CD14-positive monocyte (primary cell): ENCODE results near the gene MDFIC. TPM values are rescaled to one million over a fixed set of nuclear protein-coding genes. Genes with fewer than 3 reads are reported as not detected.
A peak's percentile ranks its signal among the peaks of the same experiment; 100 is the strongest.

ENCODE experiments used
- DNase-seq, 3 donors: peaks; one replicate each; pipeline ENCODE4 v3.0.0-alpha.2; 2011 to 2022
- H2AFZ ChIP-seq: 2 replicates; pipeline ENCODE4 v1.6.0; 2012; ENCODE audit warnings: mild to moderate bottlenecking, low read depth, low read length, inconsistent platforms; ENCODE audit not compliant: insufficient read depth, poor library complexity, severe bottlenecking
- H3K27ac ChIP-seq, 2 donors: 1 replicate in 1 of 2; 2 replicates in 1 of 2; pipeline ENCODE4 v1.5.1; 2012 to 2013; ENCODE audit warnings: low read length in 2 of 2, control low read depth in 1 of 2, inconsistent platforms in 1 of 2, low read depth in 1 of 2, mild to moderate bottlenecking in 1 of 2
- H3K27me3 ChIP-seq, 2 donors: one replicate each; pipeline versions ENCODE4 v1.6.0 to v1.6.1; 2011 to 2013; ENCODE audit warnings: low read length in 2 of 2; ENCODE audit not compliant: control insufficient read depth in 2 of 2, insufficient read depth in 2 of 2
- H3K36me3 ChIP-seq, 2 donors: replicated peaks in 1 of 2; 1 replicate in 1 of 2; 2 replicates in 1 of 2; pipeline versions ENCODE4 v1.5.1 to v1.6.1; 2012 to 2013; ENCODE audit warnings: low read length in 2 of 2, control low read depth in 1 of 2, inconsistent platforms in 1 of 2, mild to moderate bottlenecking in 1 of 2; ENCODE audit not compliant: insufficient read depth in 2 of 2, control insufficient read depth in 1 of 2
- H3K4me1 ChIP-seq, 2 donors: 1 replicate in 1 of 2; 2 replicates in 1 of 2; pipeline versions ENCODE4 v1.5.1 to v1.6.1; 2012 to 2013; ENCODE audit warnings: low read length in 2 of 2, control low read depth in 1 of 2, inconsistent platforms in 1 of 2, mild to moderate bottlenecking in 1 of 2, moderate library complexity in 1 of 2; ENCODE audit not compliant: insufficient read depth in 2 of 2, control insufficient read depth in 1 of 2
- H3K4me2 ChIP-seq: replicated peaks from 2 replicates; pipeline ENCODE3; 2012; ENCODE audit warnings: low read length, moderate library complexity, mild to moderate bottlenecking; ENCODE audit not compliant: poor library complexity, severe bottlenecking; ENCODE audit errors: extremely low read depth
- H3K4me3 ChIP-seq, 3 experiments: fragments of 200-600 bp in 1 of 3; sonication (generic) in 1 of 3; replicated peaks in 1 of 3; 1 replicate in 2 of 3; 2 replicates in 1 of 3; pipeline ENCODE4 v1.5.1; 2011 to 2013; ENCODE audit warnings: low read length in 3 of 3, mild to moderate bottlenecking in 3 of 3, control low read depth in 2 of 3, low read depth in 2 of 3, inconsistent platforms in 1 of 3, moderate library complexity in 1 of 3
- H3K79me2 ChIP-seq: 2 replicates; pipeline ENCODE4 v1.6.0; 2012; ENCODE audit warnings: mild to moderate bottlenecking, control low read depth, inconsistent platforms, low read length, moderate library complexity; ENCODE audit not compliant: insufficient read depth
- H3K9ac ChIP-seq: 2 replicates; pipeline ENCODE4 v1.6.0; 2017; ENCODE audit warnings: low read length, mild to moderate bottlenecking; ENCODE audit not compliant: insufficient read depth, poor library complexity, severe bottlenecking
- H3K9me3 ChIP-seq, 2 donors: replicated peaks in 1 of 2; 1 replicate in 1 of 2; 2 replicates in 1 of 2; pipeline versions ENCODE4 v1.5.1 to v1.6.1; 2012 to 2013; ENCODE audit warnings: low read length in 2 of 2, control low read depth in 1 of 2; ENCODE audit not compliant: control insufficient read depth in 1 of 2, insufficient read depth in 1 of 2
- H4K20me1 ChIP-seq: 2 replicates; pipeline ENCODE4 v1.6.0; 2012; ENCODE audit warnings: mild to moderate bottlenecking, low read length, control low read depth, moderate library complexity; ENCODE audit not compliant: insufficient read depth
- H3K27ac Mint-ChIP-seq, 7 donors: one replicate each; pipeline ENCODE4 v1.8.0; 2020; ENCODE audit warnings: mild to moderate bottlenecking in 7 of 7, mixed read lengths in 7 of 7, moderate library complexity in 6 of 7, inconsistent platforms in 2 of 7
- H3K27me3 Mint-ChIP-seq, 3 donors: one replicate each; pipeline ENCODE4 v1.8.0; 2021 to 2022; ENCODE audit warnings: low read depth in 3 of 3, mild to moderate bottlenecking in 3 of 3, mixed read lengths in 3 of 3, moderate library complexity in 3 of 3, inconsistent platforms in 1 of 3
- H3K36me3 Mint-ChIP-seq, 2 donors: one replicate each; pipeline ENCODE4 v1.8.0; 2020; ENCODE audit warnings: mixed read lengths in 2 of 2, inconsistent platforms in 1 of 2, mild to moderate bottlenecking in 1 of 2
- H3K4me1 Mint-ChIP-seq: one replicate; pipeline ENCODE4 v1.8.0; 2020; ENCODE audit warnings: mild to moderate bottlenecking, mixed read lengths
- H3K4me3 Mint-ChIP-seq, 2 donors: one replicate each; pipeline ENCODE4 v1.8.0; 2020; ENCODE audit warnings: mild to moderate bottlenecking in 2 of 2, mixed read lengths in 2 of 2, moderate library complexity in 1 of 2
- H3K9me3 Mint-ChIP-seq, 7 donors: one replicate each; pipeline ENCODE4 v1.8.0; 2020 to 2022; ENCODE audit warnings: mixed read lengths in 7 of 7, mild to moderate bottlenecking in 6 of 7, moderate library complexity in 6 of 7, inconsistent platforms in 2 of 7
- WGBS: methylation state at CpG from one replicate; pipeline ENCODE4 v1.1.5; 2013; ENCODE audit warnings: missing lambda C conversion rate; ENCODE audit not compliant: insufficient coverage; 5-methylcytosine and 5-hydroxymethylcytosine counted together
- intact Hi-C, 2 donors: fragments of 100-400 bp; cut with micrococcal nuclease; formaldehyde crosslinking; loops; one replicate each; pipeline versions ENCODE4 v1.15.0 to v1.15.1; 2023
- polyA plus RNA-seq, 3 donors: library from polyadenylated mRNA; depleted of rRNA in 1 of 3; unstranded in 2 of 3; stranded (reverse) in 1 of 3; fragments of 300-500 nt in 2 of 3; fragments of >200 nt in 1 of 3; fragmentation: Illumina TruSeq in 2 of 3; gene quantifications; 1 replicate in 2 of 3; 2 replicates in 1 of 3; pipeline ENCODE4 v1.2.3, GENCODE V29; 2012 to 2021
- TF ChIP-seq, protein P1 (sequence below): fragments of 200-600 bp; IDR thresholded peaks from one replicate; pipeline ENCODE4 v1.8.0; 2022; ENCODE audit warnings: antibody characterized with exemption, mild to moderate bottlenecking

Gene MDFIC
- polyA plus RNA-seq, 3 donors: 13.0 to 30.0 (median 19.9) TPM

DNA sequence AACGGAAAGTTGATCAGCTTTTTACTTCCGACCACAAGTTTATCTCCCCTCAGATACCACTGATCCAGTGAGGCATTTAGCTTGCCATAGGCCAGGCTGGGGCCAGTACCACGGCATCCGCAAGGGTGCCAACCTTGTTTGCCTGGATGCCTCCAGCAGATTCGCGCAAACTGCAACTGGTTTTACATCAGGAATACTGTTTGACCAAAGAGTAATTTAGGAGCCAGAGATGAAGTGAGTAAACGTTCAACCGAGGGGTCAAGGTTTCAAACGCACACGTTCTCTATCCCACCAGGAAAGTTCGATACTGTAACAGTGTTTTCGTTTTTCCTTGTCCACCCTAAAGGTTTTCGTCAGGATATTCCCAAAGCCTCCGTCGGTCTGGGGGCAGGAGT lies 266 bp upstream of the MDFIC start:
- Histone ChIP-seq H3K36me3 (peaks cover 0 to 4% of the 10 kb centered on the region in 2 donors), H2AFZ (peak overlapping the region; percentile 97), H3K4me1 (peaks cover 17 to 40% of the 10 kb centered on the region in 2 donors), H4K20me1 (no peaks in the 10 kb centered on the region), H3K27ac (no peak overlapping the region), H3K9me3 (no peaks in the 10 kb centered on the region), H3K27me3 (no peaks in the 10 kb centered on the region), H3K9ac (peak overlapping the region; percentile 96), H3K4me3 (peak overlapping the region in 2 of 3 experiments; percentile 85 to 95), H3K4me2 (peak overlapping the region; percentile 77), H3K79me2 (peaks cover 42% of the 10 kb centered on the region)
- WGBS: 93% methylated on average over 6 of the region's 15 CpGs
- Mint-ChIP-seq H3K4me1 (peaks cover 36% of the 10 kb centered on the region), H3K27ac (peak overlapping the region in 6 of 7 donors; percentile 21 to 86 (median 62)), H3K9me3 (no peaks in the 10 kb centered on the region), H3K4me3 (peak overlapping the region; percentile 91 to 96), H3K27me3 (peaks cover 0 to 1% (median 0%) of the 10 kb centered on the region in 3 donors), H3K36me3 (peaks cover 0 to 3% of the 10 kb centered on the region in 2 donors)
- intact Hi-C loops: loop anchor here in 1 of 2 donors (5.0 to 10.0 kb wide), 4 partner anchors 36 to 1293 kb away; partner anchors contain the start of gene TES
- TF ChIP-seq, protein P1, sequence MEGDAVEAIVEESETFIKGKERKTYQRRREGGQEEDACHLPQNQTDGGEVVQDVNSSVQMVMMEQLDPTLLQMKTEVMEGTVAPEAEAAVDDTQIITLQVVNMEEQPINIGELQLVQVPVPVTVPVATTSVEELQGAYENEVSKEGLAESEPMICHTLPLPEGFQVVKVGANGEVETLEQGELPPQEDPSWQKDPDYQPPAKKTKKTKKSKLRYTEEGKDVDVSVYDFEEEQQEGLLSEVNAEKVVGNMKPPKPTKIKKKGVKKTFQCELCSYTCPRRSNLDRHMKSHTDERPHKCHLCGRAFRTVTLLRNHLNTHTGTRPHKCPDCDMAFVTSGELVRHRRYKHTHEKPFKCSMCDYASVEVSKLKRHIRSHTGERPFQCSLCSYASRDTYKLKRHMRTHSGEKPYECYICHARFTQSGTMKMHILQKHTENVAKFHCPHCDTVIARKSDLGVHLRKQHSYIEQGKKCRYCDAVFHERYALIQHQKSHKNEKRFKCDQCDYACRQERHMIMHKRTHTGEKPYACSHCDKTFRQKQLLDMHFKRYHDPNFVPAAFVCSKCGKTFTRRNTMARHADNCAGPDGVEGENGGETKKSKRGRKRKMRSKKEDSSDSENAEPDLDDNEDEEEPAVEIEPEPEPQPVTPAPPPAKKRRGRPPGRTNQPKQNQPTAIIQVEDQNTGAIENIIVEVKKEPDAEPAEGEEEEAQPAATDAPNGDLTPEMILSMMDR: no peak
- no peak for DNase-seq

DNA sequence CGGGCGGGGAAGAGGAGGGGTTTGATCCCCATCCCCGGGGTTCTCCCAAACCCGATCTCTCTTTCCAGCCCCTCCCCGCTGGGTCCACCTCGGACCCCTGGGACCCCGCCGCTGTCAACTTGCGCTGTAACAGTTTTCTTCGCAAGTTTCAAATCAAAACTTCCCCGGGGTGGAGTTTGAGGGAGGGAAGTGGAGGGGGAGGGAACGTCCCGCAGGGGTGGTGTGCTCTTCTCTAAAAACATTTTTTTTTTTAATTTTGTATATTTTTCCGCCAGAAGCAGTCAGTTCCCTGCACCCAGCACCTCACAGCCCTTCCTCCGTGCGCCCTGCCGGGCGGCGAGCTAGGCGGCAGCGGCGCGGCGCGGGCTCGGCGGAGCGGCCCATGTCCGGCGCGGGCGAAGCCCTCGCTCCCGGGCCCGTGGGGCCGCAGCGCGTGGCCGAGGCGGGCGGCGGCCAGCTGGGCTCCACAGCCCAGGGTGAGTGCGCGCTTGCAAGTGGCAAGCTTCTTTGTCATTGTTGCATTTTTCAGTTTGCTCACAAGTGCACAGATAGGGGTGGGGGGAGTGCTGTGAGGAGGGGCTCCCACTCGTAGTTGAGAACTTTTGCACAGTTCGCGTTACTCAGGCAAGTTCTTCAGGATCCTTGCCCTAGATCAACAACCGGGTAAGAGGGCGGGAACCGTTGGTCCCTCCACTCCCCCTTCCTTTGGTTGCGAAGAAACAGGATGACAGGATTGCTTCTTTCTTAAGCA lies 933 bp downstream of the MDFIC start:
- H3K36me3 ChIP-seq: peaks cover 0 to 4% of the 10 kb centered on the region in 2 donors
- Mint-ChIP-seq H3K4me1 (peaks cover 31% of the 10 kb centered on the region), H3K27me3 (peaks cover 0 to 1% (median 0%) of the 10 kb centered on the region in 3 donors), H3K36me3 (peaks cover 0 to 3% of the 10 kb centered on the region in 2 donors), H3K4me3 (peak overlapping the region; percentile 91 to 96), H3K27ac (peak overlapping the region; percentile 86 to 97 (median 91)), H3K9me3 (no peaks in the 10 kb centered on the region)
- DNase-seq: peak; percentile 31 to 43 (median 37)
- no peaks in the 10 kb centered on the region for H3K9me3 ChIP-seq
- H3K4me2 ChIP-seq: peak overlapping the region; percentile 77
- peak overlapping the region; percentile 89 to 94 for H3K27ac ChIP-seq
- H3K27me3 ChIP-seq: no peaks in the 10 kb centered on the region
- TF ChIP-seq, protein P1: no peak
- peak overlapping the region; percentile 96 for H3K9ac ChIP-seq
- peak overlapping the region; percentile 84 to 95 (median 85) for H3K4me3 ChIP-seq
- peaks cover 54% of the 10 kb centered on the region for H3K79me2 ChIP-seq
- intact Hi-C loops: loop anchor here in 1 of 2 donors (5.0 to 10.0 kb wide), 4 partner anchors 34 to 1292 kb away; partner anchors contain the start of gene TES
- H3K4me1 ChIP-seq: peaks cover 17 to 36% of the 10 kb centered on the region in 2 donors
- WGBS: 0% methylated on average over 34 of the region's 51 CpGs
- H4K20me1 ChIP-seq: no peaks in the 10 kb centered on the region
- peak overlapping the region; percentile 97 for H2AFZ ChIP-seq
